ENCODE results near the gene SIAH3. TPM values are rescaled to one million over a fixed set of nuclear protein-coding genes. Genes with fewer than 3 reads are reported as not detected.

The SIAH3 gene
- total and polyA plus RNA-seq, 7 donors = 0.01 TPM; not detected in 6

- 73 to 77% methylated on average over 7 of the region's 7 CpGs for WGBS, 2 donors
- TF ChIP-seq CTCF (IDR thresholded peaks at IDR 0.05) = no peak
- TF ChIP-seq EP300 (IDR thresholded peaks at IDR 0.05) = no peak
- no peak for TF ChIP-seq POLR2AphosphoS5 (IDR thresholded peaks at IDR 0.05)
- no peak for TF ChIP-seq POLR2A (IDR thresholded peaks at IDR 0.05)
- Histone ChIP-seq H3K9me3 (peaks cover 0 to 5% (median 2%) of the 10 kb centered on the region in 4 donors), H3K27ac (no peak overlapping the region), H3K4me1 (peaks cover 0 to 22% (median 15%) of the 10 kb centered on the region in 4 donors), H3K27me3 (peaks cover 0 to 27% (median 6%) of the 10 kb centered on the region in 3 donors), H3K36me3 (no peaks in the 10 kb centered on the region), H3K4me3 (peak overlapping the region in 1 of 4 donors; percentile 42)
- intact Hi-C loops (cut with DNase I) = no loop called here
- no peak for DNase-seq
These were observed 403 bp upstream of the SIAH3 start for GRCh38 chr13:45851956-45852355.

DNA sequence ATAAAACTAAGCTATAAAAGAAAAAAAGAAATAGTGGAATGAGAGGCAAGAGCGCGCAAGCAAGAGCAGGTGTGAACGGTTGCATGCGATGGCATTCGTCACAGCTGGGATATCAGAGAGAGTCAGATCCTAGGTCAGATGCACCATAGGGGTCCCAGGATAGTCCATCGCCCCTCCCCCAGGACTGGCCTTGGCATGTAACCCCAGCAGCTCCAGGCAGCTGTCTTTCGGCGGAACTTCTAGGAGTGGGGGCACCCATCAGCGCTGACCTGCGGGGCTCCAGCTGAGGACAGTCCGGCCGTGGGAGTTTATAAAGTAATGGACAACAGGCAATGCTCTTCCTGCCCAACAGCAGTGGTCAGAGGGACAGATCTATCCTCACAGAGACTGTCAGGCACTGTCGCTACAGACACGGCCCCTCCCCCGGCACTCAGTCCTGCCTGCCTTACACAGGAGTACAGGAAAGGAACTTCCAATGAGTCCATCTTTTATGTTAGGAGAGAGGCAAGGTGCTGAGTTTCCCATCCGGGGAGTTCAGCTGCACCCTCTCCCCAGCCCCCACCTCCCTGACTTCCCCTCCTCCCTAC is 1.4 kb downstream of the SIAH3 start:
- WGBS, 2 donors = 45 to 68% methylated on average over 16 of the region's 16 CpGs
- H3K4me3 ChIP-seq = peak overlapping the region in 3 of 4 donors; percentile 31 to 42 (median 42)

GRCh38 chr13:45849408-45849807 is 2.1 kb downstream of the SIAH3 start:
- Histone ChIP-seq H3K9me3 (peaks cover 0 to 4% (median under 1%) of the 10 kb centered on the region in 4 donors), H3K27ac (no peak overlapping the region), H3K4me3 (no peak overlapping the region), H3K27me3 (peaks cover 0 to 27% (median 6%) of the 10 kb centered on the region in 3 donors), H3K36me3 (no peaks in the 10 kb centered on the region), H3K4me1 (peaks cover 0 to 22% (median 15%) of the 10 kb centered on the region in 4 donors)
- TF ChIP-seq CTCF (IDR thresholded peaks at IDR 0.05) (no peak), POLR2A (IDR thresholded peaks at IDR 0.05) (no peak), EP300 (IDR thresholded peaks at IDR 0.05) (no peak), POLR2AphosphoS5 (IDR thresholded peaks at IDR 0.05) (no peak)
- DNase-seq = no peak
- WGBS, 2 donors = 64 to 70% methylated on average over 2 of the region's 2 CpGs
- intact Hi-C loops (cut with DNase I) = no loop called here

More for the DNA sequence above, 1.4 kb downstream of the SIAH3 start:
- H3K27ac ChIP-seq = no peak overlapping the region
- TF ChIP-seq CTCF (IDR thresholded peaks at IDR 0.05) = no peak
- TF ChIP-seq EP300 (IDR thresholded peaks at IDR 0.05) = no peak
- no peak for TF ChIP-seq POLR2A (IDR thresholded peaks at IDR 0.05)
- TF ChIP-seq POLR2AphosphoS5 (IDR thresholded peaks at IDR 0.05) = no peak
- H3K36me3 ChIP-seq = no peaks in the 10 kb centered on the region
- H3K9me3 ChIP-seq = peaks cover 0 to 5% (median 2%) of the 10 kb centered on the region in 4 donors
- intact Hi-C loops (cut with DNase I) = no loop called here
- peaks cover 0 to 22% (median 15%) of the 10 kb centered on the region in 4 donors for H3K4me1 ChIP-seq
- peaks cover 0 to 27% (median 6%) of the 10 kb centered on the region in 3 donors for H3K27me3 ChIP-seq
- DNase-seq = no peak

DNA sequence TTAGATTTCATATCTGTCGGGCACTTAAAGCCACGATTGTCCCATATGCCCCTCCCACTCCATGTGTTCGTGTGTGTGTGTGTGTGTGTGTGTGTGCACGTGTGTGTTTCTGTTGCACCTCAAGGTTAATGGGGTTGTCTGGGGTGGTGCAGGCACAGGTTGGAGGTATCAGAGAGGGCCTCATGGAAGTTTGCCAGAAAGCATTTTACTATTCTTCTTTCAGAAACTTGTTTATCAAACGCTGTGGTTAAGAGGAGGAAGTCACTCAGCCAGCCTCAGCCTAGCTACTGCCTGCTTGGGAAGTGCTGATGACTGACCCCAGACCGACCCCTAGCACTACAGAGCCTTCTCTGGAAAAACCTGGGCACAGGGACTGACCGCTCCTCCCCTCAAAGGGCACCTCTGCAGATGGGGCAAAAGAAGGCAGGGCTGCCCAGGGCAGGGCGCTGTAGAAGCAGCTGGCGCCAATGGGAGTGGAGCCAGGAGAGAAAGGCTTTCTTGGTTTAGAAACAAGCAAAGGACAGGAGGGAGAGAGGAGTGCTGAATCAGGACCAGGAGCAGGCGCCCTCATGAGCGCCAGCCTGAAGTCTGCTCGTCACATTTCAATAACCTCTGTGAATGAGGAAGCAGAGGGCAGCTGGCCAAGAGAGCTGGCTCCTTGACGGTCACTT is 3.9 kb downstream of the SIAH3 start:
- no peaks in the 10 kb centered on the region for H3K36me3 ChIP-seq
- peaks cover 0 to 22% (median 15%) of the 10 kb centered on the region in 4 donors for H3K4me1 ChIP-seq
- H3K27ac ChIP-seq = no peak overlapping the region
- WGBS, 2 donors = 16 to 25% methylated on average over 13 of the region's 13 CpGs
- peak; percentile 67 for DNase-seq
- no peak for TF ChIP-seq POLR2AphosphoS5 (IDR thresholded peaks at IDR 0.05)
- TF ChIP-seq CTCF (IDR thresholded peaks at IDR 0.05) = no peak
- TF ChIP-seq POLR2A (IDR thresholded peaks at IDR 0.05) = no peak
- TF ChIP-seq EP300 (IDR thresholded peaks at IDR 0.05) = no peak
- peaks cover 0 to 27% (median 6%) of the 10 kb centered on the region in 3 donors for H3K27me3 ChIP-seq
- H3K4me3 ChIP-seq = no peak overlapping the region
- H3K9me3 ChIP-seq = no peaks in the 10 kb centered on the region
- intact Hi-C loops (cut with DNase I) = no loop called here

Measured in sigmoid colon (tissue), 7 donors.